H9 (cell line): ENCODE measurements around the gene ZNF618. TPM values are rescaled to one million over a fixed set of nuclear protein-coding genes. Genes with fewer than 3 reads are reported as not detected.
A peak's percentile ranks its signal among the peaks of the same experiment; 100 is the strongest.

ENCODE experiments used
- DNase-seq: peaks from one replicate; pipeline ENCODE4 v3.0.0-alpha.2; 2017
- H2AFZ ChIP-seq: one replicate; pipeline ENCODE4 v1.6.1; 2013; ENCODE audit warnings: mild to moderate bottlenecking, low read length, control low read depth, moderate library complexity
- H2AK5ac ChIP-seq: 2 replicates; pipeline ENCODE4 v1.6.1; 2013; ENCODE audit warnings: low read length, control low read depth, mixed read lengths; ENCODE audit not compliant: insufficient read length
- H2BK120ac ChIP-seq: one replicate; pipeline ENCODE4 v1.6.1; 2013; ENCODE audit warnings: low read depth, mild to moderate bottlenecking, low read length, control low read depth, inconsistent platforms; ENCODE audit not compliant: poor library complexity, severe bottlenecking
- H2BK12ac ChIP-seq: 2 replicates; pipeline ENCODE4 v1.6.1; 2013; ENCODE audit warnings: low read length, control low read depth, mixed read lengths, low read depth; ENCODE audit not compliant: insufficient read length
- H2BK15ac ChIP-seq: 2 replicates; pipeline ENCODE4 v1.6.1; 2013; ENCODE audit warnings: low read depth, low read length, control low read depth
- H2BK20ac ChIP-seq: one replicate; pipeline ENCODE4 v1.6.1; 2013; ENCODE audit warnings: low read depth, mild to moderate bottlenecking, low read length, control low read depth, inconsistent platforms; ENCODE audit not compliant: poor library complexity, severe bottlenecking
- H2BK5ac ChIP-seq: 2 replicates; pipeline ENCODE4 v1.6.1; 2013; ENCODE audit warnings: low read length, control low read depth, mixed read lengths; ENCODE audit not compliant: insufficient read length
- H3K14ac ChIP-seq: 2 replicates; pipeline ENCODE4 v1.6.1; 2013; ENCODE audit warnings: low read length, control low read depth; ENCODE audit not compliant: insufficient read depth
- H3K18ac ChIP-seq: 2 replicates; pipeline ENCODE4 v1.6.1; 2013; ENCODE audit warnings: low read depth, mild to moderate bottlenecking, mixed read lengths, low read length, control low read depth; ENCODE audit not compliant: insufficient read length
- H3K23ac ChIP-seq: 2 replicates; pipeline ENCODE4 v1.6.1; 2013; ENCODE audit warnings: low read length, control low read depth, mixed read lengths, low read depth; ENCODE audit not compliant: insufficient read length
- H3K23me2 ChIP-seq: 2 replicates; pipeline ENCODE4 v1.6.1; 2013; ENCODE audit warnings: low read depth, mild to moderate bottlenecking, mixed read lengths, low read length, control low read depth; ENCODE audit not compliant: insufficient read length, poor library complexity, severe bottlenecking
- H3K27ac ChIP-seq: 2 replicates; pipeline ENCODE4 v1.5.1; 2013; ENCODE audit warnings: low read length, control low read depth, mixed read lengths, low read depth; ENCODE audit not compliant: insufficient read length
- H3K27me3 ChIP-seq: 2 replicates; pipeline ENCODE4 v1.6.1; 2013; ENCODE audit warnings: low read length, control low read depth, inconsistent platforms; ENCODE audit not compliant: insufficient read depth
- H3K4ac ChIP-seq: 2 replicates; pipeline ENCODE4 v1.6.1; 2013; ENCODE audit warnings: low read depth, mild to moderate bottlenecking, control low read depth, inconsistent platforms, low read length, moderate library complexity
- H3K4me1 ChIP-seq: 2 replicates; pipeline ENCODE4 v1.6.1; 2013; ENCODE audit warnings: low read length, control low read depth, inconsistent platforms; ENCODE audit not compliant: insufficient read depth
- H3K4me2 ChIP-seq: 2 replicates; pipeline ENCODE4 v1.6.1; 2013; ENCODE audit warnings: low read length, control low read depth, mixed read lengths; ENCODE audit not compliant: insufficient read length, insufficient read depth
- H3K56ac ChIP-seq: 2 replicates; pipeline ENCODE4 v1.6.1; 2013; ENCODE audit warnings: low read depth, mild to moderate bottlenecking, mixed read lengths, low read length, control low read depth; ENCODE audit not compliant: insufficient read length
- H3K79me1 ChIP-seq: 2 replicates; pipeline ENCODE4 v1.6.1; 2013; ENCODE audit warnings: low read depth, mild to moderate bottlenecking, moderate library complexity, low read length, control low read depth, inconsistent platforms; ENCODE audit not compliant: insufficient read depth, poor library complexity, severe bottlenecking
- H3K79me2 ChIP-seq: 2 replicates; pipeline ENCODE4 v1.6.1; 2013; ENCODE audit warnings: low read length, control low read depth, inconsistent platforms; ENCODE audit not compliant: insufficient read depth
- H3K9ac ChIP-seq: 2 replicates; pipeline ENCODE4 v1.6.1; 2013; ENCODE audit warnings: low read length, control low read depth, mixed read lengths; ENCODE audit not compliant: insufficient read length; ENCODE audit errors: extremely low read depth
- H3K9me3 ChIP-seq: one replicate; pipeline ENCODE4 v1.6.1; 2013; ENCODE audit warnings: low read depth, low read length, inconsistent platforms; ENCODE audit not compliant: control insufficient read depth
- H3T11ph ChIP-seq: one replicate; pipeline ENCODE4 v1.6.1; 2013; ENCODE audit warnings: mild to moderate bottlenecking, low read length, control low read depth, inconsistent platforms
- H4K20me1 ChIP-seq: one replicate; pipeline ENCODE4 v1.6.1; 2013; ENCODE audit not compliant: control insufficient read depth, insufficient read length, insufficient read depth
- H4K5ac ChIP-seq: 2 replicates; pipeline ENCODE4 v1.6.1; 2013; ENCODE audit warnings: low read depth, mild to moderate bottlenecking, mixed read lengths, low read length, control low read depth; ENCODE audit not compliant: insufficient read length
- H4K8ac ChIP-seq: replicated peaks from 2 replicates; pipeline ENCODE4 v1.6.1; 2013; ENCODE audit warnings: low read length, control low read depth, mixed read lengths, low read depth; ENCODE audit not compliant: insufficient read length
- H4K91ac ChIP-seq: 2 replicates; pipeline ENCODE4 v1.6.1; 2013; ENCODE audit warnings: low read depth, mild to moderate bottlenecking, moderate library complexity, mixed read lengths, low read length, control low read depth; ENCODE audit not compliant: insufficient read length
- H3K27ac Mint-ChIP-seq, 3 experiments: 2 replicates in 2 of 3; 3 replicates in 1 of 3; pipeline ENCODE4 v1.8.0; 2020 to 2021; ENCODE audit warnings: mixed read lengths in 3 of 3, mild to moderate bottlenecking in 1 of 3, moderate library complexity in 1 of 3
- H3K27me3 Mint-ChIP-seq: 2 replicates; pipeline ENCODE4 v1.8.0; 2021; ENCODE audit warnings: low read depth, mild to moderate bottlenecking, moderate library complexity, mixed read lengths
- H3K36me3 Mint-ChIP-seq, 3 experiments: 2 replicates in 2 of 3; 3 replicates in 1 of 3; pipeline ENCODE4 v1.8.0; 2020 to 2021; ENCODE audit warnings: low read depth in 3 of 3, mixed read lengths in 3 of 3; ENCODE audit not compliant: insufficient read depth in 1 of 3
- H3K4me1 Mint-ChIP-seq, 2 experiments: 2 replicates each; pipeline ENCODE4 v1.8.0; 2020; ENCODE audit warnings: mixed read lengths in 2 of 2
- H3K4me3 Mint-ChIP-seq, 2 experiments: 2 replicates in 1 of 2; 3 replicates in 1 of 2; pipeline ENCODE4 v1.8.0; 2020 to 2021; ENCODE audit warnings: mild to moderate bottlenecking in 2 of 2, mixed read lengths in 2 of 2, moderate library complexity in 1 of 2
- H3K9me3 Mint-ChIP-seq, 2 experiments: 2 replicates in 1 of 2; 3 replicates in 1 of 2; pipeline ENCODE4 v1.8.0; 2020; ENCODE audit warnings: mild to moderate bottlenecking in 2 of 2, mixed read lengths in 2 of 2, moderate library complexity in 1 of 2
- WGBS: extraction: QIAGEN DNeasy Blood & Tissue Kit; methylation state at CpG from one replicate; pipeline ENCODE4 v1.1.7; 2013; ENCODE audit warnings: missing lambda C conversion rate, low lambda C conversion rate, mixed read lengths; ENCODE audit not compliant: insufficient read length; ENCODE audit errors: extremely low coverage; 5-methylcytosine and 5-hydroxymethylcytosine counted together
- total RNA-seq: library from RNA; stranded (reverse); gene quantifications from 2 replicates; pipeline ENCODE4 v1.2.1, GENCODE V29; 2021
- TF ChIP-seq, protein P1 (sequence below): fragments of 200-600 bp; sonication (generic); conservative IDR thresholded peaks from 3 replicates; pipeline ENCODE4 v1.8.0; 2021; ENCODE audit warnings: antibody characterized with exemption, mild to moderate bottlenecking

Gene ZNF618
- total RNA-seq, 1 experiment from 2014 or later, result 13.6 TPM

DNA sequence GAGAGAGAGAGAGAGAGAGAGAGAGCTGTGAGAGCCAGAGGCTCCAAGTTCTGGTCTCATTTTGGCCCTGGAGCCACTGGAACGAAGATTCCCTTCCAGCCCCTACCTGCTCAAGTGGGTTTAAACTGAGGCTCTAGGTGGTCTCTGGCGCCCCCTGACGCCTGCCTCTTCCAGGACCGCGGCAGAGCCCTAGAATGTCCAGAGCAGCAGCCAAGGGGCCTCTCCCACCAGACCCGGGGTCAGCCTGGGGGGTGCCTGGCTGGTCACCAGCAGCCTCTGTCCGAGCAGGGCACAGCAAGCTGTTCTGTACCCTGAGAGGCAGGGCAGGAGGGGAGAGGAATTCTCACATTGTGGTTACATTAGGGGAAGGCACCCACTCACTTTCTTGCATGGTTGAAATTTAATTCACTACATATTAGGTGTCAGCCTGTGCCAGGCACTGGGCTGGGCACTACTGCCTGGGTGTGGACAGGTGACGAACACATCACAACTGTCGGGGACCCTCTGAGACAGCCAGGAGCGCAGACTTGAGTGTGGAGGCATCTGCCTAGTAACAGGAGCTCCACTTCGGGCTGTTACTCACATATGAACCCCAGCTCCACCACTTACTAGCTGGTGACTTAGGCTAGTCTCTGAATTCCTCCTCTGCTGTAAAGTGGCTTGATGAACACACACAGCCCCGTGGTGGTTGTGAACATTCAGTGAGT is 157.4 kb downstream of the ZNF618 start:
- H3K23me2 ChIP-seq, result no peaks in the 10 kb centered on the region
- H3K9ac ChIP-seq, result no peak overlapping the region
- H3K9me3 ChIP-seq, result no peaks in the 10 kb centered on the region
- no peaks in the 10 kb centered on the region for H3K27me3 Mint-ChIP-seq
- no peak overlapping the region for H3K18ac ChIP-seq
- H4K91ac ChIP-seq, result no peak overlapping the region
- no peaks in the 10 kb centered on the region for H3K79me2 ChIP-seq
- peaks cover 17 to 57% (median 31%) of the 10 kb centered on the region in 3 experiments; a peak in 6 of 7 replicates for H3K36me3 Mint-ChIP-seq
- DNase-seq, result peak; percentile 68
- no peaks in the 10 kb centered on the region for H3K9me3 Mint-ChIP-seq
- peak overlapping the region in 1 of 3 experiments; percentile 55; a peak in 1 of 7 replicates for H3K27ac Mint-ChIP-seq
- H2BK120ac ChIP-seq, result no peak overlapping the region
- H3K79me1 ChIP-seq, result no peaks in the 10 kb centered on the region
- H2BK20ac ChIP-seq, result no peak overlapping the region
- no peak overlapping the region for H2BK15ac ChIP-seq
- H3K4ac ChIP-seq, result no peak overlapping the region
- no peak overlapping the region for H2AFZ ChIP-seq
- no peak overlapping the region for H4K5ac ChIP-seq
- no peaks in the 10 kb centered on the region for H4K20me1 ChIP-seq
- TF ChIP-seq, protein P1, sequence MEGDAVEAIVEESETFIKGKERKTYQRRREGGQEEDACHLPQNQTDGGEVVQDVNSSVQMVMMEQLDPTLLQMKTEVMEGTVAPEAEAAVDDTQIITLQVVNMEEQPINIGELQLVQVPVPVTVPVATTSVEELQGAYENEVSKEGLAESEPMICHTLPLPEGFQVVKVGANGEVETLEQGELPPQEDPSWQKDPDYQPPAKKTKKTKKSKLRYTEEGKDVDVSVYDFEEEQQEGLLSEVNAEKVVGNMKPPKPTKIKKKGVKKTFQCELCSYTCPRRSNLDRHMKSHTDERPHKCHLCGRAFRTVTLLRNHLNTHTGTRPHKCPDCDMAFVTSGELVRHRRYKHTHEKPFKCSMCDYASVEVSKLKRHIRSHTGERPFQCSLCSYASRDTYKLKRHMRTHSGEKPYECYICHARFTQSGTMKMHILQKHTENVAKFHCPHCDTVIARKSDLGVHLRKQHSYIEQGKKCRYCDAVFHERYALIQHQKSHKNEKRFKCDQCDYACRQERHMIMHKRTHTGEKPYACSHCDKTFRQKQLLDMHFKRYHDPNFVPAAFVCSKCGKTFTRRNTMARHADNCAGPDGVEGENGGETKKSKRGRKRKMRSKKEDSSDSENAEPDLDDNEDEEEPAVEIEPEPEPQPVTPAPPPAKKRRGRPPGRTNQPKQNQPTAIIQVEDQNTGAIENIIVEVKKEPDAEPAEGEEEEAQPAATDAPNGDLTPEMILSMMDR, result peak; percentile 75
- H4K8ac ChIP-seq, result no peak overlapping the region
- H3K4me3 Mint-ChIP-seq, result no peak overlapping the region
- no peak overlapping the region for H3K56ac ChIP-seq
- H3K14ac ChIP-seq, result no peak overlapping the region
- whole genome bisulfite sequencing, result no CpG with 5 or more reads among the region's 12 CpGs
- H2BK12ac ChIP-seq, result no peak overlapping the region
- H3K4me1 ChIP-seq, result peaks cover 4% of the 10 kb centered on the region; the same call in 1 of the 2 replicates
- no peak overlapping the region for H3K4me2 ChIP-seq
- H2AK5ac ChIP-seq, result no peak overlapping the region
- H3T11ph ChIP-seq, result no peak overlapping the region
- H2BK5ac ChIP-seq, result no peak overlapping the region
- no peak overlapping the region for H3K27ac ChIP-seq
- no peaks in the 10 kb centered on the region for H3K27me3 ChIP-seq
- H3K23ac ChIP-seq, result no peak overlapping the region
- peaks cover 12 to 19% of the 10 kb centered on the region in 2 experiments for H3K4me1 Mint-ChIP-seq
